Epithelial cell of prostate (primary cell): ENCODE measurements around the gene BRD8.
A peak's percentile ranks its signal among the peaks of the same experiment; 100 is the strongest.
"Not testable (repeated sequence)": the region's sequence is repeated elsewhere in the genome, so short reads cannot be mapped to it uniquely, and the experiment has no call there.

ENCODE experiments used
- DNase-seq: peaks from one replicate; pipeline ENCODE4 v3.0.0-alpha.2; 2011; ENCODE audit warnings: low read depth, low spot score
- H3K27ac ChIP-seq: fragments of 450-650 bp; 2 replicates; pipeline ENCODE4 v1.5.1; 2017; ENCODE audit warnings: mild to moderate bottlenecking

Gene BRD8

DNA sequence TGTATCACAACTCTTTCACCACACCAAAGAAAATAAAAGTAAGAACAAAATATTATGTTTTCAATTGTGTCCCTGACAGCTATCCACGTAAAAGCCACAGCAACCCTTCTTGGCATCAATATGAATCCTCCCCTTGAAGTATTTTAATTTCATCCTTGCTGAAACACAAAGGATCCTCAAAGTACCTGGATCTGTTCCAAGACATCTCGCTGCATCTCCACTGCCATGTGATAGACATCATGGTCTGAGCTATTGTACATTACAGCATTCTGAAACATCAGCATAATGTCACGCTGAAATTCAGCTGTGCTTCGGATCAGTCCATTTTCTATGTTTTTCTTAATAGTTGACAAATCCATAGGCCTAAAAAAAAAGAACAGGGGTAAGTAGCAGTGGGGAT lies 17.7 kb downstream of the BRD8 start:
- no peak for DNase-seq
- H3K27ac ChIP-seq: no peak overlapping the region

DNA sequence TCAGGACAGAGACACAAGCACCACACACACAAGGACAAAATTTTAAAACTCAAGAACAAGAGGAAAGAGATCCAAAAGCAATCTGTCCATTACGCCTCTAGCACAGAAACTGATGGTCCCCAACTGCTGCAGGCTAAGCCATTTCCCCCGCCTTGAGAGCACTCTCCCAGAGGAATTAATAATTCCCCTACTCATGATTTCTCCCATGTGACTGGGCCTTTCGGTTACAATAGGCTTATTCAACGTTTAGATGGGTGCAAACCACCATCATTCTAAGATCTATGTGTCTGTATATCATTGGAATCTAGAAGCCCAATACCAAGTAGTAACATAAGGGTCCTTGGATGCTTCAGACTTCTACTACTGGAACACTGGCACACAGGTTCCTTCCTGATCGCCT lies 18.8 kb downstream of the BRD8 start:
- no peak overlapping the region for H3K27ac ChIP-seq
- DNase-seq: no peak

DNA sequence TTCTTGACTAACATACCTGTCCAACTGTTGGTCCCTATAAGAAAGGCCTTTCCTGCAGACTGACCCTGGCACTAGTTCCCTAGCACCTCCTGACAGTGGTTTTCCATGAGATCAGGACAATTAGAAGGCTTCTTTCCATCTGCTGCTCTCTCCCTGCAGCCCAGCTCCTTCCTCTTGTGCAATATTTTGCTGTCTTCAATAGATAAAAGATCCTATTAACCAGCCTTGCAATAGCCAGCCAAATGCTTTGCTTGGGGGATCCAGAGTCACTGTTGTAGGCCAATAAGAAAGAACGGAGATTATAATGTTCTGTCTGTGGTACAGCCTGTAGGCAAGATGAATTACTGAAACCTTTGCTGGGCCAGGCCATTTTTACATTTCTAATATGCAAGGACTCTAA lies 20.8 kb downstream of the BRD8 start:
- no peak overlapping the region for H3K27ac ChIP-seq
- no peak for DNase-seq

DNA sequence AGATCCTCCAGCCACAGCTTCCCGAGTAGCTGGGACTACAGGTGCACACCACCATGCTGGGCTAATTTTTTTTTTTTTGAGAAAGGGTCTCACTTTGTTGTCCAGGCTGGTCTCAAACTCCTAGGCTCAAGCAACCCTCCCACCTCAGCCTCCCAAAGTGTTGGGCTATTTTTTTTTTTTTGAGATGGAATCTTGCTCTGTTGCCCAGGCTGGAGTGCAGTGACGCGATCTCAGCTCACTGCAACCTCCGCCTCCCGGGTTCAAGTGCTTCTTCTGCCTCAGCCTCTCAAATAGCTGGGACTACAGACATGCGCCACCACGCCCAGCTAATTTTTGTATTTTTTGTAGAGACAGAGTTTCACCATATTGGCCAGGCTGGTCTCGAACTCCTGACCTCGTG lies 22.5 kb downstream of the BRD8 start:
- DNase-seq, H3K27ac ChIP-seq: not testable (repeated sequence)

DNA sequence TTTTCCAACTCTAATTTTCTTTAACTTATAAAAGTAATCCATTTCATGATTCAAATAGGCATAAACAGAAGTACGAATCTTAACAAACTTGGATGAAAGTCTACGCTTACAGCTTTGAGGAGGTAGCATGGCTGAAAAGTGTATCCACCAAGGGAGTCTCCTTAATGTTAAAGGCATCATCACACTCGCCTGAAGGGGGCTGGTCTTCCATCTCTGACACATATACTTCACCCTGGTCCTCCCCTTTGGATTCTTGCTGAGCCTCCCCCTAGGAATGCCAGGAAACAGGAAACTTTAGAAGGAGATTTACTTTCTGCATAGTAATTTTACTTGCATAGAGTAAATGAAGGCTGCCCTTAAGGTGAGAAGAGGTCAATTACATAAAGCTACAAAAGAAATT lies 28.9 kb downstream of the BRD8 start:
- no peak for DNase-seq
- peak overlapping the region; percentile 45 for H3K27ac ChIP-seq

DNA sequence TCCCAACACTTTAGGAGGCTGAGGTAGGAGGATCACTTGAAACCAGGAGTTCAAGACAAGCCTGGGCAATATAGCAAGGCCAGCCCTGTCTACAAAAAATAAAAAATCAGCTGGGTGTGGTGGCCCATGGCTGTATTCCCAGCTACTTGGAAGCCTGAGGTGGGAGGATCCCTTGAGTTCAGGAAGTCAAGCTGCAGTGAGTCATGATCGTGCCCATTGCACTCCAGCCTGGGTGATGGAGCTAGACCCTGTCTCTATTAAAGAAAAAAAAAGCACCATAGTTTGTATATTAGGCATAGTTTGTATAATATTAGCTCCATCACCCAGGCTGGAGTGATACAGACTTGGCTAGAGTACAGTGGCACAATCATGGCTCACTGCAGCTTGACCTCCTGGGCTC lies 29.6 kb downstream of the BRD8 start:
- peak; percentile 59 for DNase-seq

DNA sequence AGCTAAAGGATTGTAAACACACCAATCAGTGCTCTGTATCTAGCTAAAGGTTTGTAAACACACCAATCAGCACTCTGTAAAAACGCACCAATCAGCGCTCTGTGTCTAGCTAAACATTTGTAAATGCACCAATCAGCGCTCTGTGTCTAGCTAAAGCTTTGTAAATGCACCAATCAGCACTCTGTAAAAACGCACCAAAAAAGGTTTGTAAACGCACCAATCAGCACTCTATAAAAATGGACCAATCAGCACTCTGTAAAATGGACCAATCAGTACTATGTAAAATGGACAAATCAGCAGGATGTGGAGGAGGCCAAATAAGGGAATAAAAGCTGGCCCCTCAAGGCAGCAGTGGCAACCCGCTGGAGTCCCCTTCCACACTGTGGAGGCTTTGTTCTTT lies 34.9 kb downstream of the BRD8 start:
- DNase-seq, H3K27ac ChIP-seq: not testable (repeated sequence)

More for the DNA sequence above, 29.6 kb downstream of the BRD8 start:
- peak overlapping the region; percentile 45 for H3K27ac ChIP-seq

DNA sequence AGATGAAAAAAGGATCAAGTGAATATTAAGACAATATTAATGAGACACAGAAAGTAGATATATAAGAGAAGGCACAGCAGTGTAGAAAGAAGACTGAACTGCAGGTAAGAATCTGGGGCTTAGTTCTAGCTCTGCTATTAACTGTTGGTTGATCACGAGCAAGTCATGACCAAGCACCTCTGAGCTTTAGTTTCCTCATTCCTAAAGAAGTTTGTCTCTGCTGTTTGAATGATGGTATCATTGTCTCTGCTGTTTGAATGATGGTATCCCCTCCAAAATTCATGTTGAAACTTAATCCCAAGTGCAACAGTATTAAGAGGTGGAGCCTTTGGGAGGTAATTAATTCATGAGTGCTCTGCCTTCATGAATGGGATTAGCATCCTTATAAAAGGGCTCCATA lies 36.7 kb downstream of the BRD8 start:
- DNase-seq: no peak
- peak overlapping the region; percentile 63 for H3K27ac ChIP-seq

DNA sequence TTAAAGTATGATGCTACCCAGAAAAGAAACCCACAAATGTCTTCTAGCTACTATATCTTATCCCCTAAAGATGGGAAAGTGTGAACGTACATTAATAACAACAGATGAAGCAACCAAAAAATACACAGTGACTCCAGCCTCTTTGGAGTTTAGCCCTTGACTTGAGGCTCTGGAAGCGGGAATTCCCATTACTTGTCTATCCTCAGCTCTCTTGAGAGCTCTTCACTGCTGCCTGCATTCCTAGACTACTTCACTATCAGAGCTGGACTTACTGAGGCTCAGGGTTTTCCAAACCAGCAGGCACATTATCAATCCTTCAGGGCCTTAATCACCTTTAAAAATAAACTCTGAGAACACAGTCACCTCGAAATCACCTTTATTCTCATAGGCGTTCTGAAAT lies 38.2 kb downstream of the BRD8 start:
- no peak for DNase-seq
- H3K27ac ChIP-seq: no peak overlapping the region

DNA sequence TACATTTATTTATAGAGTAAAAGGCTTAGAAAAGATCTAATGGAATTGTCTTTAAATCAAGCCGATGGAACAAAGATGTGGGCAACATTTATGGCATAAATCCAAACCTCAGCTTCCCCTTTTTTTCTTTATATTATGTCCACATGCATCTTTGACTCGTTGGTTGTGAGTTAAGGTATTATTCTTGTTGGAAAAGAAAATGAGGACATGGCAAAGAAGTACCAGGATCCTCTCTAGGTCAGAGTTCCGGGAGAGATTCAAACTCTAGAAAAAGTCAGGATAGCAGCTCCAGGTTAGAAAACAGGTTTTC lies 38.7 kb downstream of the BRD8 start:
- H3K27ac ChIP-seq: no peak overlapping the region
- DNase-seq: no peak

DNA sequence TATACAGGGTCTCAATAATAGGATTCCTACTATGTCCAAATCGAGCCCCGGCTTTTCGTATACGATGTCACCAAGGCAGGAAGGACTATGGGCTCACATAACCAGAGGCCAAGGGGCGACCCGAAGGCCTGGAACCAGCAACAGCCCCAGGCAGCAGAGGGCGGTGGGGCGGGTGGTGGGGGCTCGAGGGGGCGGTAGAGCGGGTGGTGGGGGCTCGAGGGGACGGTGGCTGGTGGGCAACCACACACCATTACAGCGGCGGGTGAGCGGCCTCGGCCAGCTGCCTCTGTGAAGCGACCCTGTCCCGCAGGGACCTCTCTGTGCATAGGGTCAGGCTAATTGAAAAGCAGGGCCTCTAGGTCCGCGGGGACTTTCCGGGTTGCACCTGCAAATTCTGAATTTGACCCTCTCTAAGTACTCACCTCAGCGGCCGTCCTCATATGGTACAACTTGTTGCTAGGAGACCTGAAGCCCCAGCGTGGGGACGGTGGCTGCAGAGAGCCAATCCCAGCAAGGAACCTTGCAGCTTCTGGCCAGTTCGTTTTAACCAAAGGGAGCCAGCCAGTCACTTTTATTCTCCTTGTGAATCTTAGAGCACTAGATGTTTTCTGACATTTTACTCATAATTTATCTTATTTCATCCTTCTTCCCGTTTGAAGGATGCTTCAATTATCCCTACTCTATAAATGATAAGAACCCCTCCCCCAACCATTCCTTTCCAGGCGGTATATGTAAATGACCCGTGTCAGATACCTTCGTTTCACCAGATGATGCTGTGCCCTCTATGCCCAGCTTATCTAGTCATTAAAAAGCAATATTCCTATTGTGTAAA lies 39.3 kb downstream of the BRD8 start, which contains the start of gene NME5:
Gene NME5, minus strand, starts transcription at position 480 of the 832 bp plus-strand sequence. CDS start 648 bp downstream, outside the sequence.
- H3K27ac ChIP-seq: no peak within 1 kb of the TSS
- no peak for DNase-seq

DNA sequence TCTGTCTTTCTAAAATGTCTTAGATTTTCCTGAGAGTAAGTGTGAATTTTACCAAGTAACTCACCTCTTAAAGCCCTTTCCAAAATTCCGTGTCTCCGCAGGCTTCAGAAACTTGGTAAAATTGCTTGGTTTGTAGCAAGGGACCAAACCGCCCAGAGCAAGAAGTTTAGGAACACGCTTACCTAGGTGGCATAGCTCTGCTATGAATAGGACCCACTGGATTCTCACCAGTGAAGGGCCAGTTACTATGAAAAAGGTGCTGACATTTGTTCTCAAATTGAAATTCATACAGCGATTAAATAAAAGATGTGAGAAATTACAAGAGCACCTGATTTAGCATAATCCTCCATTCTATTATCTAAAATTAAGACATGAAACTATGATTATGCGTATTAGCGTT lies 45.9 kb downstream of the BRD8 start:
- H3K27ac ChIP-seq: no peak overlapping the region
- DNase-seq: no peak

DNA sequence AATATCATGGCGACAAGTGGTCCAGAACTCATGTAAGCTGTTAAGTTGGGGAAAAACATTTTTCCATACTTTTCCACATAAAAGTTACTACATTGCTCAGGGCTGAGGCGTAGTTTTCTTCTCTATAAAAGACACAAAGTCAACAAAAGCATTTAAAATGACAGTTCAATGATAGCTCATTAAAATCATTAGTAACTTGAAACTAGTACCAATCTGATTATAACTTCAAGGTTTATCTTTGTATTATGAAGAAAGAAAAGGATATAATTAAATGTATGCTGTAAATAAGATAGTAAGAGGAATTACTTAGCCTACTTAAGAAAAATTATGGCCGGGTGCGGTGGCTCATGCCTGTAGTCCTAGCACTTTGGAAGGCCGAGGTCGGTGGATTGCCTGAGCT lies 49.1 kb downstream of the BRD8 start:
- no peak for DNase-seq

DNA sequence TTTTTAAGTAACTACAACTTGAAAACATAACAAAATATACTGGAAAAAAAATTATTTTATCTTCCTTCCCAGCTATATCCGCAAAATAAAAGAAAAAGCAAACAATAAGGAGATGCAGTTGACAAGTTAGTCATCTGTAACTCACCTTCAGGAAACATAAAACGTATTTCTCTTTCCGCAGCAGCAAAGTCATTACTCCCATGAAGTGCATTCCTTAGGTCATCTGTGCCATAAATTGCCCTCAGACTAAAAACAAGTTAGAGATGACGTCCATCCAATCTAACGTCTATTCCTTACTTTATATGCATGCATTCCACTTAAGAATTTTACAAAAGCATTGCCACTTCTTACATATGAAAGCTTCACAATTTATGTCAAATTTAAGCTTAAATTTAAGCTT lies 50.1 kb downstream of the BRD8 start:
- no peak overlapping the region for H3K27ac ChIP-seq

More for the DNA sequence above, 49.1 kb downstream of the BRD8 start:
- H3K27ac ChIP-seq: no peak overlapping the region

DNA sequence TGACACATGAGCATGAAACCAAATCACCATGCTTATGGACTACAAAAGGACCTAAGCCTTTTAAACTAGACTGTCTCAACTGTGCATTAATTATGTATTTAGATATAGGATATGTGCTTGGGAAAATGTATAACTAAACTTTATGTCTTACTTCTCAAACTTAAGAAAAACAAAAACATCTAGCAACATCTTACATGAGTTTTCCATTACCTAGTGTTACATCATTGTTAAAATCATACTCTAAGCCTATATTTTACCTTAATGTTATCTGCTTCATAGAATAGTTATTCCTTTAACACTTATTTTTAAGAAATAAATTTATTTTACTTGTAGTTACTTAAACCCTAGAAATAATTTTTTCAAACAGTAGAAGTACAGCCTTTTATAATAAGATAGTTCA lies 63.2 kb downstream of the BRD8 start:
- H3K27ac ChIP-seq: no peak overlapping the region
- no peak for DNase-seq

More for the DNA sequence above, 50.1 kb downstream of the BRD8 start:
- no peak for DNase-seq

DNA sequence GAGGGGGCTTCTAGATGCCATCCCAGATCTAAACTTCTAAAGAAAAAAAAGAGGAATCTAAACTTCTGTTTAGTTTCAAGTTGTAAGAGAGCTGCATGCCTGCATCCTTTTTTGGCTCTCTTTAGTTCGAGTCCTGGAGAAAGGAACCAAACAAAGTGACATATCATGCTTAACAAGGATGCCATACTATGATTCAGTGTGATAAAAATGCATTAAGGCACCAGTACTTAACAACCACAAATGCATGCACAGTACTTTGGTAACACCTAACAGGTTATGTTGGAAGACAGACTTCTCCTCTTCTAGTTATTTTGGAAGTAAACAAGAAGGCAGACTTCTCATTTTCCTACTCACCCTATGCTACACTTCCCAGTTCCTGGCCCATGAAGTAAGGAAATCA lies 66.5 kb downstream of the BRD8 start:
- DNase-seq: no peak
- H3K27ac ChIP-seq: no peak overlapping the region

DNA sequence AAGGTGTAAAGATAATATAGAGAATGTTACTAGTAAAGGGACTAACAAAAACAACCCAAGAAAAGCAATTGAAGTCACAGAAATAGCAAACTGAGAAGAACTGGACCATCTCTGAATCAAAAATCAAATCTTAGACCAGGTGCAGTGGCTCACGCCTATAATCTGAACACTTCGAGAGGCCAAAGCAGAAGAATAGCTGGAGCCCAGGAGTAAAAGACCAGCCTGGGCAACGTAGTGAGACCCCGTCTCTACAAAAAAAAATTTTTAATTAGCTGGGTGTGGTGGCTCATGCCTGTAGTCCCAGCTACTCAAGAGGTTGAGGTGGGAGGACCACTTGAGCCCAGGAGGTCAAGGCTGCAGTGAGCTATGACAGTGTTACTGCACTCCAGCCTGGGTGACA lies 67.2 kb downstream of the BRD8 start:
- no peak for DNase-seq
- no peak overlapping the region for H3K27ac ChIP-seq

DNA sequence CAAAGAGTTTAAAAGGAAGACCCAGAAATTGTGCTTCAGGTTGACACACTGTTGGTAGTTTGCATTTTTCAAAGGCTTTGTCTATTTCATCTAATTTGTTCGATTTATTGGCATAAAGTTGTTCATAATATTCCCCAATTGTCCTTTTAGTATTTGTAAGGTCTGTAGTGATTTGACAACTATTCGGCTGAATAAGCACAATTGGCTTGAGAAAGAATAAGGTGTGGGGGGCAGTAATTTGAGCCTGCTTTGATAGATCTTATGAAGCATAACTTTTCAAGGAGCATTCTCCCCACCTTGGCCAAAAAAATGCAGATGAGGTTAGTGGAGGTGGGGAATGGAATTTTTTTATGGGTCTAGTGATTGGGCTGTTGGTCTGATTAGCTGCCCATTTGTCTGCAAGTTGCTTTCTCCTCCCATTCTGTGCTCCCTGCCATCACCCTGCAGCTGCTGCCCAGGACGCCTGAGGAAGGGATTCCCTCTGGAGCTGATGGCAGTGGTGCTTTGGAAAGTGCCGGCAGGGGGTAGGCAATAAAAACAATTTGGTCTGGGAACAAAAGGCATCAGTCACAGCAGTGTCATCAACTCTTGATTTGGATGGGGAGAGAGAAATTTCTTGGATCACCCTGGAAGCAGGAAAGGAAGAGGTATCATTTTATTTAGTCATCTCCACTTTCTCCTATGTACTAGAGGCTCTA lies 68.0 kb downstream of the BRD8 start:
- DNase-seq: no peak
- no peak overlapping the region for H3K27ac ChIP-seq

DNA sequence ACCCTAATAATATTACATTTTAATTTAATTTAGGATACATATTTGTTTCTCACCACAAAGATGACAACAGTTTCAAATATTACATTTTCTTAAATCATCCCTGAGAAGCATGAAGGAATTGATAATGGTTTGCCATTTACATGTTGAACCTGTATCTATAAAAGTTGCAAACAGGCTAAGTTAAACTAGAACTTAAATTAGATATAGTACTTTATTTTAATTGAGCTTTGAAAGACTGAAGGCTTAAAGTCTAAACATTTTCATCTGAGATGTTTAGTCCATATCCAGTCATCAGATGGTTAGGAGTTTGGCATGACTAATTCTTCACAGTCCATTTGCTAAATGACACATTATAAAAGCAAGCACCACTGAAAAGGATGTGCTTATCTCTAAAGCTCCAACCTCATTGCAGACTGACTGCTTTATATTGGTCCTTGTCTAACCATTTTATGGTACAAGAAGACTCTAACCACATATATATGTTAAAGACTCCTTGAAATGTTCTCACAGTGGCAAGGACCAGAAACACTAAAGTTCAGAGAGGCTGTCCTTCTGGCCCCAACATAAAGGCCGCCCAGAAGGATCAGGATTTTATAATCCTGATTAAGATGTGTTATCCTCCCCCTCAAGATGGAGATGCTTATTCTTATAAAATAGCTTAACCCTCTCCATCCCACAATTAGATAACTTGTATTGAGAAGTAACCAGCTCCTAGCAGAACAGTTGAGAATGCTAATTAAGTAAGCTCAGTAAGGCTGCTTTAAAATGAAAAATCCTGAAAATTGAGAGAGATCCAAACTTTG lies 68.8 kb downstream of the BRD8 start:
- DNase-seq: no peak
- no peak overlapping the region for H3K27ac ChIP-seq

DNA sequence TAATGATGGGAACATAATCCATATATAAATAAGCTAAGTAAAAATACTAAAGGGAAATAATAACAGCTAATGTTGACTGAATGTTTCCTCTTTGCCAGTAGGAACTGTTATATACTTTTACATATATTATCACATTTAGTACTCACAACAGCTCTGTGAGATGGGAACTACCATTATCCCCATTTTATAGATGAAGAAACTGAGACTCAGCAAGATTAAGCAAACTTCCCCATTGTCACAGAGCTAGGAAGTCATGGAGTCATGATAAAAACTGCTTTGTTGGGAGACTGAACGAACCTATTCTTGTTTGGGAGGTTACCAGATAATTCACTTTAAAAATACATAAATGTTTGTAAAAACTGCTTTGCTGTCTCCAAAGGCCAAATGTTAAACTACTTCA lies 71.2 kb downstream of the BRD8 start:
- no peak for DNase-seq
- H3K27ac ChIP-seq: no peak overlapping the region

DNA sequence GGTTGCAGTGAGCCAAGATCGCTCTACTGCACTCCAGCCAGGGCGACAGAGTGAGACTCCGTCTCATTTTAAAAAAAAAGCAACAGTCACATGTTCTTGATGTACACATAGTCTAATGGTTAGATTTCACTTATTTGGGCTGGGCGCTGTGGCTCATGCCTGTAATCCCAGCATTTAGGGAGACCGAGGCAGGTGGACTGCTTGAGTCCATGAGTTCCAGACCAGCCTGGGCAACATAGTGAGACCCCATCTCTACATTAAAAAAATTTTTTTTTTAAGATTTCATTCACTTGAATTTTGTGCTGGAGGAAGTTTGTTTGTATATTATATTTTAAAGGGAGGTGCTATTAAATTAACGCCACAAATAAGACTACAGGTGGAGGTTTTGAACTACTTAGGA lies 72.7 kb downstream of the BRD8 start:
- DNase-seq: no peak
- no peak overlapping the region for H3K27ac ChIP-seq
